ENCODE data around the gene SLC6A17. TPM values are rescaled to one million over a fixed set of nuclear protein-coding genes. Genes with fewer than 3 reads are reported as not detected.

The SLC6A17 gene
- total RNA-seq, 1 donor from 2014 or later: 0.53 TPM

DNA sequence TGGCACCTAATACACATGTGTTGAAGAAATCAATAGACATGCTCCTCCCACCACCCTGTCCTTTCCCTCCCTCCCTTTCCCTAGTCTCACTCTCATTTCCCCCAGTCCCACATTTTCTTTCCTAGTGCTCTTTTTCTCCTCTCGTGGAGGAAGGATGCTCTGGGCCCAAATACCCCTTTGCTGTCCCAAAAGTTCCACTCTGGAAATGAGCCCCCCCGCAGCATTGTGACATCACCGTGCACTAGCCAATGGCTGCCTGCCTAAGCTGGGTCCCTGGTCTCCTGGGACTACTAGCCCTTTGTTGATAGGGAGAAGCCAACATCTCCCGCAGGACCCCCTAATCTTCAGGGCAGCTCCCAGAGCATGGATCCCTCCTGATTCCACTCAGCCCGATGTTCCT is 38.2 kb upstream of the SLC6A17 start, which contains the start of gene UBL4B:
UBL4B (plus strand) TSS at position 301 of the 400 bp plus-strand sequence; CDS start at position 393, 92 bp downstream.
- TF ChIP-seq, protein P1, sequence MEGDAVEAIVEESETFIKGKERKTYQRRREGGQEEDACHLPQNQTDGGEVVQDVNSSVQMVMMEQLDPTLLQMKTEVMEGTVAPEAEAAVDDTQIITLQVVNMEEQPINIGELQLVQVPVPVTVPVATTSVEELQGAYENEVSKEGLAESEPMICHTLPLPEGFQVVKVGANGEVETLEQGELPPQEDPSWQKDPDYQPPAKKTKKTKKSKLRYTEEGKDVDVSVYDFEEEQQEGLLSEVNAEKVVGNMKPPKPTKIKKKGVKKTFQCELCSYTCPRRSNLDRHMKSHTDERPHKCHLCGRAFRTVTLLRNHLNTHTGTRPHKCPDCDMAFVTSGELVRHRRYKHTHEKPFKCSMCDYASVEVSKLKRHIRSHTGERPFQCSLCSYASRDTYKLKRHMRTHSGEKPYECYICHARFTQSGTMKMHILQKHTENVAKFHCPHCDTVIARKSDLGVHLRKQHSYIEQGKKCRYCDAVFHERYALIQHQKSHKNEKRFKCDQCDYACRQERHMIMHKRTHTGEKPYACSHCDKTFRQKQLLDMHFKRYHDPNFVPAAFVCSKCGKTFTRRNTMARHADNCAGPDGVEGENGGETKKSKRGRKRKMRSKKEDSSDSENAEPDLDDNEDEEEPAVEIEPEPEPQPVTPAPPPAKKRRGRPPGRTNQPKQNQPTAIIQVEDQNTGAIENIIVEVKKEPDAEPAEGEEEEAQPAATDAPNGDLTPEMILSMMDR (IDR thresholded peaks at IDR 0.05; ENCODE audit: insufficient read depth, low read length, severe bottlenecking): no peak
- no peak for DNase-seq (ENCODE audit: low read depth)
- H3K27me3 ChIP-seq (ENCODE audit: control insufficient read depth, insufficient read depth, low read length): peaks cover 18% of the 10 kb centered on the region
- H3K36me3 ChIP-seq (ENCODE audit: control insufficient read depth, insufficient read depth, low read length): no peaks in the 10 kb centered on the region
- no peak within 1 kb of the TSS for H3K4me3 ChIP-seq (ENCODE audit: low read depth, low read length)
- no peak for FAIRE-seq

DNA sequence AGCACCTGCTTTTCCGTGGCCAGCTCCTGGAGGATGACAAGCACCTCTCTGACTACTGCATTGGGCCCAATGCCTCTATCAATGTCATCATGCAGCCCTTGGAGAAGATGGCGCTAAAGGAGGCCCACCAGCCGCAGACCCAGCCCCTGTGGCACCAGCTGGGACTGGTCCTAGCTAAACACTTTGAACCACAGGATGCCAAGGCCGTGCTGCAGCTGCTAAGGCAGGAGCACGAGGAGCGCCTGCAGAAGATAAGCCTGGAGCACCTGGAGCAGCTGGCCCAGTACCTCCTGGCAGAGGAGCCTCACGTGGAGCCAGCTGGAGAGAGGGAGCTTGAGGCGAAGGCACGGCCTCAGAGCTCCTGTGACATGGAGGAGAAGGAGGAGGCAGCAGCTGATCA is 37.6 kb upstream of the SLC6A17 start:
- DNase-seq (ENCODE audit: low read depth): no peak
- FAIRE-seq: no peak
- H3K27me3 ChIP-seq (ENCODE audit: control insufficient read depth, insufficient read depth, low read length): peaks cover 17% of the 10 kb centered on the region
- TF ChIP-seq, protein P1 (IDR thresholded peaks at IDR 0.05; ENCODE audit: insufficient read depth, low read length, severe bottlenecking): no peak
- H3K36me3 ChIP-seq (ENCODE audit: control insufficient read depth, insufficient read depth, low read length): no peaks in the 10 kb centered on the region
- no peak overlapping the region for H3K4me3 ChIP-seq (ENCODE audit: low read depth, low read length)

DNA sequence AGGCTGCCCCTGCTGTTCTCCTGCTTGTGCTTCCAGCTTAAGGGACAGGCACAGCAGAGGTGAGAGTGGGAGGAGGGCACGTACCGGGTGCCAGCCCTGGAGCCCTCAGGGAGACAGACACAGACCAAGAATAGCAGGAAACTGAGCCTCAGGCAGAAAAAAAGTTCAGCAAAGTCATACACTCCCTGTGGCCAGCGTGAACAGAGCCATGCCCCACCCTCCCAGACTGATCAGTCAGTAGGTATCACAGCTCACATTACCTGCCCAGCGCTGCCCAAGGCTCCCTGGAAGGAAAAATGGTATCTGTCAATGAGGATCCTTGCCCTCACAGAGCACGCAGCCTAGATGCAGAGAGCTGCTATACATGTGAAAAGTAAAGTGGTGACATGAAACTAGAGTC is 36.7 kb upstream of the SLC6A17 start:
- TF ChIP-seq, protein P1 (IDR thresholded peaks at IDR 0.05; ENCODE audit: insufficient read depth, low read length, severe bottlenecking): no peak
- peaks cover 13% of the 10 kb centered on the region for H3K27me3 ChIP-seq (ENCODE audit: control insufficient read depth, insufficient read depth, low read length)
- no peaks in the 10 kb centered on the region for H3K36me3 ChIP-seq (ENCODE audit: control insufficient read depth, insufficient read depth, low read length)
- no peak for DNase-seq (ENCODE audit: low read depth)
- no peak overlapping the region for H3K4me3 ChIP-seq (ENCODE audit: low read depth, low read length)
- FAIRE-seq: no peak

DNA sequence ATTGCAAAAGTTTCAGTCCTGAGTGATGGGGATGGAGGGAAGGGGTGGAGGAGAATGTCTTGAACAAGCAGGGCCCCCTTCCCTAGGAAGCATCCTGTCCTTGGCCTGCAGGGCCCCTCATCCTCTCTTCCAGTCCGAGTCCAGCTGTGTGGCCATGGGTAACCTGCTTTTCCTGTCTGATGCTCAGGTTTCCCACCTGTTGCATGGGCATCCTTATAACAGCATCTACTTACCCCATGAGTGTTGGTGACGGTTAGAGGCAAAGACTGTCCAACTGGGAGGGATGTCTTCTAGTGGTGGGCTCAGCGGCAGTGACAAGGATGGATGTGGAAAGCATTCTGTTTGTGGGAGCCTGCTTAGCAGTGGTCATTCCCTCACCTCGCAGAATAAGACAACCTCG is 36.1 kb upstream of the SLC6A17 start:
- H3K27me3 ChIP-seq (ENCODE audit: control insufficient read depth, insufficient read depth, low read length): peaks cover 12% of the 10 kb centered on the region
- no peak for DNase-seq (ENCODE audit: low read depth)
- TF ChIP-seq, protein P1 (IDR thresholded peaks at IDR 0.05; ENCODE audit: insufficient read depth, low read length, severe bottlenecking): no peak
- FAIRE-seq: no peak
- no peaks in the 10 kb centered on the region for H3K36me3 ChIP-seq (ENCODE audit: control insufficient read depth, insufficient read depth, low read length)
- H3K4me3 ChIP-seq (ENCODE audit: low read depth, low read length): no peak overlapping the region

DNA sequence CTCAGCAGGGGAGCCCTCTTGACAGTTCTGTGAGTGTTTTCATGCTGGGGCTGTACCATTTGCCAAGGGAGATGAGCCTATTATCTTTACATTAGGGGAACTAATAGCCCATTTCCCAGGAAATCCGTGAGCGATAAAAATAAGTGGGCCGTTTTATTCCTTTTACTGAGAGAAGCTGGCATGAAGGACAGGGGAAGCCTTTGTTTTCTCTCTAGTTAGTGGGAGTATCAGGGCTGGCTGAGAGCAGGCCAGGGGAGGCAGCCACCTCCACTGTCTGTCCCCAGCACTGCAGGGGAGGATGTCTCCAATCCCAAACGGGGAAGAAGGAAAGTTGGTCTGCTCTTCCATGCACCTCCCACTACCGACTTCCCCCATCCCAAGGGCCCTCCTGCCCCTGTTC is 35.5 kb upstream of the SLC6A17 start:
- FAIRE-seq (no peak), DNase-seq (ENCODE audit: low read depth) (no peak)
- Histone ChIP-seq H3K4me3 (ENCODE audit: low read depth, low read length) (no peak overlapping the region), H3K36me3 (ENCODE audit: control insufficient read depth, insufficient read depth, low read length) (no peaks in the 10 kb centered on the region), H3K27me3 (ENCODE audit: control insufficient read depth, insufficient read depth, low read length) (peaks cover 12% of the 10 kb centered on the region)
- TF ChIP-seq, protein P1 (IDR thresholded peaks at IDR 0.05; ENCODE audit: insufficient read depth, low read length, severe bottlenecking): no peak
